GM19438 (cell line): ENCODE measurements around the gene OGFOD3.
"Not testable (repeated sequence)": the region's sequence is repeated elsewhere in the genome, so short reads cannot be mapped to it uniquely, and the experiment has no call there.

ENCODE experiments used
- ATAC-seq: cut with Tn5 transposase; IDR thresholded peaks from one replicate; pipeline ENCODE4 v1.9.1; 2021; ENCODE audit warnings: low read depth; ENCODE audit not compliant: unreplicated experiment

OGFOD3 gene

GRCh38 chr17:82435601-82436583 lies 17.5 kb upstream of the OGFOD3 start:
- ATAC-seq = no peak

GRCh38 chr17:82435103-82435502 lies 16.7 kb upstream of the OGFOD3 start:
- ATAC-seq = no peak

GRCh38 chr17:82434216-82434565 lies 15.8 kb upstream of the OGFOD3 start:
- no peak for ATAC-seq

GRCh38 chr17:82433560-82434215 lies 15.3 kb upstream of the OGFOD3 start:
- no peak for ATAC-seq

GRCh38 chr17:82432017-82432416 lies 13.6 kb upstream of the OGFOD3 start:
- no peak for ATAC-seq

- ATAC-seq = no peak
Measured at GRCh38 chr17:82429824-82430223, 11.4 kb upstream of the OGFOD3 start.

- no peak for ATAC-seq
Measured at GRCh38 chr17:82428546-82428945, 10.2 kb upstream of the OGFOD3 start.

GRCh38 chr17:82424863-82425159 lies 6.4 kb upstream of the OGFOD3 start:
- ATAC-seq = no peak

- no peak for ATAC-seq
Measured at GRCh38 chr17:82424001-82424862, 5.8 kb upstream of the OGFOD3 start.

GRCh38 chr17:82419540-82419939 lies 1.2 kb upstream of the OGFOD3 start:
- no peak for ATAC-seq

- no peak for ATAC-seq
Measured at GRCh38 chr17:82416771-82417170, 1.6 kb downstream of the OGFOD3 start.

- no peak for ATAC-seq
Measured at GRCh38 chr17:82416264-82416663, 2.1 kb downstream of the OGFOD3 start.

GRCh38 chr17:82415786-82416185 lies 2.6 kb downstream of the OGFOD3 start:
- no peak for ATAC-seq

GRCh38 chr17:82415336-82415735 lies 3.0 kb downstream of the OGFOD3 start:
- ATAC-seq = no peak

- ATAC-seq = no peak
Measured at GRCh38 chr17:82414548-82415281, 3.7 kb downstream of the OGFOD3 start.

- ATAC-seq = no peak
Measured at GRCh38 chr17:82412535-82413520, 5.6 kb downstream of the OGFOD3 start.

GRCh38 chr17:82412081-82412480 lies 6.3 kb downstream of the OGFOD3 start:
- ATAC-seq = not testable (repeated sequence)

- ATAC-seq = no peak
Measured at GRCh38 chr17:82411396-82412053, 6.9 kb downstream of the OGFOD3 start.
